ENCODE measurements around the gene GLIS1.

DNA sequence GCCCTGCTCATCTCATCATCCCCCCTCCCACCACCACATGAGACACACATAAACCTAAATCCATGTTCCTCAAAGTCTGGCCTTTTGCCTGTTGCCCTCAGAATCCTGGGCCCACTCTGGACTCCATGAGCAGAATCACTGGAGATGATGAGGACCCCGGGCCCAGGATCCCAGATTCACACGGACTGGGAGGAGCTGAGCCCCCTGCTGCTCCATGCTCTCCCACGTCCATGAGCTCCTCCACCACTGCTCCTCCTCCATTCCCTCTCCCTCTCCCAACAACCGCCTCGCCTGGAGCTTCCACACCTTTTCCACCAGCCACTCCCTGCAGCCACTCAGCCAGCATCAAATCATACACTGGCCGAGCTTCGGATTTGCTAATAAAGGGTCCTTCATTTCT lies 47.6 kb downstream of the GLIS1 start:
- TF ChIP-seq CTCF (IDR thresholded peaks at IDR 0.05) = no peak
- no peak for TF ChIP-seq POLR2A (IDR thresholded peaks at IDR 0.05)
